Lung (tissue), 12 donors: ENCODE data around the gene MMP24OS. TPM values are rescaled to one million over a fixed set of nuclear protein-coding genes. Genes with fewer than 3 reads are reported as not detected.

ENCODE experiments used
- ATAC-seq: fragments of 200-7000 bp; cut with Tn5 transposase; one replicate; pipeline ENCODE4 v1.9.1; 2020; ENCODE audit warnings: moderate number of reproducible peaks; ENCODE audit not compliant: insufficient read depth, low FRiP score
- DNase-seq, 3 donors: peaks; one replicate each; pipeline ENCODE4 v3.0.0-alpha.2; 2013 to 2017
- H3K27ac ChIP-seq, 2 donors: one replicate each; pipeline ENCODE4 v1.5.1; 2013; ENCODE audit warnings: mild to moderate bottlenecking in 2 of 2, moderate library complexity in 2 of 2, control low read depth in 1 of 2, inconsistent platforms in 1 of 2, low read depth in 1 of 2, low read length in 1 of 2
- H3K27me3 ChIP-seq, 3 donors: one replicate each; pipeline ENCODE4 v1.5.1; 2013; ENCODE audit warnings: low read length in 2 of 3; ENCODE audit not compliant: control insufficient read depth in 3 of 3, insufficient read depth in 3 of 3
- H3K36me3 ChIP-seq, 4 donors: one replicate each; pipeline ENCODE4 v1.5.1; 2013; ENCODE audit warnings: low read length in 4 of 4, mild to moderate bottlenecking in 1 of 4, moderate library complexity in 1 of 4; ENCODE audit not compliant: control insufficient read depth in 4 of 4, insufficient read depth in 4 of 4
- H3K4me1 ChIP-seq, 5 donors: one replicate each; pipeline ENCODE4 v1.5.1; 2013; ENCODE audit warnings: low read length in 5 of 5, mild to moderate bottlenecking in 2 of 5, moderate library complexity in 1 of 5; ENCODE audit not compliant: control insufficient read depth in 5 of 5, insufficient read depth in 5 of 5
- H3K4me3 ChIP-seq: one replicate; pipeline ENCODE4 v1.5.1; 2013; ENCODE audit warnings: mild to moderate bottlenecking, control low read depth, moderate library complexity
- H3K9ac ChIP-seq, 2 donors: one replicate each; pipeline ENCODE4 v1.5.1; 2013; ENCODE audit warnings: low read length in 2 of 2, control low read depth in 1 of 2; ENCODE audit not compliant: insufficient read depth in 1 of 2
- H3K9me3 ChIP-seq, 4 donors: one replicate each; pipeline ENCODE4 v1.5.1; 2013; ENCODE audit warnings: low read length in 3 of 4, mild to moderate bottlenecking in 1 of 4, moderate library complexity in 1 of 4; ENCODE audit not compliant: control insufficient read depth in 4 of 4, insufficient read depth in 3 of 4
- CTCF ChIP-seq: IDR thresholded peaks from 2 replicates; pipeline ENCODE4 v1.5.1; 2012; ENCODE audit warnings: mild to moderate bottlenecking; ENCODE audit errors: control extremely low read depth, extremely low read depth
- WGBS, 2 donors: extraction: QIAGEN DNeasy Blood & Tissue Kit; methylation state at CpG; one replicate each; pipeline ENCODE4 v1.1.7; 2013; 5-methylcytosine and 5-hydroxymethylcytosine counted together
- polyA plus RNA-seq, 2 donors: library from polyadenylated mRNA; stranded (reverse); fragments of 200-250 nt; gene quantifications; one replicate each; pipeline ENCODE4 v1.2.1, GENCODE V29; 2013
- total RNA-seq, 2 donors: library from RNA; depleted of rRNA in 1 of 2; stranded (reverse); fragments of >200 nt in 1 of 2; gene quantifications; one replicate each; pipeline ENCODE4 v1.2.1, GENCODE V29; 2014 to 2021
- donor health status: control.
- donor health status: control.
- donor health status: Bipolar disorder and iron deficiency.
- donor health status: healthy.
- donor health status: DM: yes; HTN: yes; CAD: no.

Gene MMP24OS
- total and polyA plus RNA-seq, 4 donors = 27.8 to 117 (median 68.8) TPM

- DNase-seq (no peak), ATAC-seq (no peak)
- no peak for TF ChIP-seq CTCF
- H3K4me3 ChIP-seq = no peak within 1 kb of the TSS
- 80 to 88% methylated on average over 40 of the region's 40 CpGs for WGBS, 2 donors
- H3K27ac ChIP-seq = no peak within 1 kb of the TSS
- peaks cover 0 to 3% (median 2%) of the 10 kb centered on the region in 3 donors for H3K27me3 ChIP-seq
- H3K4me1 ChIP-seq = peaks cover 0 to 3% (median 0%) of the 10 kb centered on the region in 5 donors
- H3K36me3 ChIP-seq = no peaks in the 10 kb centered on the region
- H3K9ac ChIP-seq = no peak within 1 kb of the TSS
- no peaks in the 10 kb centered on the region for H3K9me3 ChIP-seq
These were observed 14.0 kb upstream of the MMP24OS start, which contains the start of gene FAM83C for GRCh38 chr20:35291654-35292503. Gene FAM83C (minus strand): TSS chr20:35292425. CDS start chr20:35292304, 121 bp downstream.

DNA sequence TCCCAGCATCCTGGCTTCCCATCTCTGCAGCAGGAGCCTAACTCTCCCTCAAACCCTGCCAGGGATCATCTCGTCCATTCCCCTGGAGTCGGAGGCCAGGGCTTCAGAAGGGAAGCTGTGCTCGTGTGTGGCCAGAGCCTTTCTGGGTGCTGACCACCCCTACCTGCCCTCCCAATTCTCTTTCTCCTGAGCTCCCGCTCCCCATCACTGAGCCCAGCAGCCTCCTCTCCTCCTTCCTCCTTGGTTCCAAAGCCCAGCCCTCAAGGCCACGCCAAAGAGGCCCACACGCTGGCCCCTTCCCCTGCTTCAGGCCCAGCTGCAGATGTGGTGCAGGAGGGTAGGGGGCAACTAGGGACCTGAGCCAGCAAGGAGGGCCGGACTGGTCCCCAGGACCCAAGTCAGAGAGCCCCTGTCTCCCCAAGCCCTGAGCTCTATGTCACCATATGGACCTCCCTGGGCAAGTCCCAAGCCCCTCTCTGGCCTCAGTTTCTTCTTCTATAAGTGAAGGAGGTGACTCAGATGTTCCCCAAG lies 13.0 kb upstream of the MMP24OS start:
- Histone ChIP-seq H3K36me3 (no peaks in the 10 kb centered on the region), H3K27me3 (peaks cover 0 to 3% (median 2%) of the 10 kb centered on the region in 3 donors), H3K9ac (no peak overlapping the region), H3K9me3 (no peaks in the 10 kb centered on the region), H3K4me3 (no peak overlapping the region), H3K27ac (no peak overlapping the region), H3K4me1 (peaks cover 0 to 3% (median 0%) of the 10 kb centered on the region in 5 donors)
- whole genome bisulfite sequencing, 2 donors = 81 to 88% methylated on average over 7 of the region's 7 CpGs
- ATAC-seq (no peak), DNase-seq (no peak)
- no peak for TF ChIP-seq CTCF

GRCh38 chr20:35290186-35290886 lies 12.4 kb upstream of the MMP24OS start:
- Histone ChIP-seq H3K4me3 (no peak overlapping the region), H3K9me3 (no peaks in the 10 kb centered on the region), H3K4me1 (peaks cover 0 to 3% (median 0%) of the 10 kb centered on the region in 5 donors), H3K9ac (no peak overlapping the region), H3K36me3 (no peaks in the 10 kb centered on the region), H3K27me3 (peaks cover 0 to 2% (median 2%) of the 10 kb centered on the region in 3 donors), H3K27ac (no peak overlapping the region)
- DNase-seq = no peak
- ATAC-seq = no peak
- 72 to 84% methylated on average over 7 of the region's 7 CpGs for WGBS, 2 donors
- no peak for TF ChIP-seq CTCF
